ENCODE data around the gene CHAF1B. TPM values are rescaled to one million over a fixed set of nuclear protein-coding genes. Genes with fewer than 3 reads are reported as not detected.

CHAF1B gene
- total RNA-seq, 1 experiment from 2014 or later = 52.7 TPM

- POLR2A ChIA-PET (ENCODE audit: low non-redundant PET) = no interaction called here
- intact Hi-C loops (cut with micrococcal nuclease; ENCODE audit: unreplicated experiment) = no loop called here
- peaks cover 13% of the 10 kb centered on the region for H3K4me1 ChIP-seq (ENCODE audit: insufficient read depth, low read length, poor library complexity, severe bottlenecking)
- no peak overlapping the region for H3K27ac ChIP-seq (ENCODE audit: low read depth, low read length, poor library complexity, severe bottlenecking)
- TF ChIP-seq CTCF (conservative IDR thresholded peaks at IDR 0.05; ENCODE audit: low read depth, low read length) (no peak), EZH2 (IDR thresholded peaks at IDR 0.05; ENCODE audit: borderline replicate concordance, low read depth, low read length, poor library complexity, severe bottlenecking) (no peak)
- BruUV-seq (replicated peaks) = no TSS peak
- H3K9me3 ChIP-seq (ENCODE audit: low read depth, low read length, poor library complexity, severe bottlenecking) = no peaks in the 10 kb centered on the region
- no peaks in the 10 kb centered on the region for H3K36me3 ChIP-seq (ENCODE audit: insufficient read depth, low read length, poor library complexity, severe bottlenecking)
- DNase-seq (ENCODE audit: low spot score) = no peak
- CTCF ChIA-PET = no interaction called here
- no peaks in the 10 kb centered on the region for H3K27me3 ChIP-seq (replicated peaks; ENCODE audit: insufficient read depth, low read depth, low read length, poor library complexity)
- no peak overlapping the region for H3K4me3 ChIP-seq (ENCODE audit: low read depth, low read length, poor library complexity, severe bottlenecking)
Observed at GRCh38 chr21:36452281-36452825, 67.2 kb downstream of the CHAF1B start.

- intact Hi-C loops (cut with micrococcal nuclease; ENCODE audit: unreplicated experiment) = no loop called here
- POLR2A ChIA-PET (ENCODE audit: low non-redundant PET) = no interaction called here
- no TSS peak for BruUV-seq (replicated peaks)
Observed at GRCh38 chr21:36454093-36454531, 68.9 kb downstream of the CHAF1B start.

GRCh38 chr21:36454706-36455105, 69.5 kb downstream of the CHAF1B start:
- ChIA-PET CTCF (no interaction called here), POLR2A (ENCODE audit: low non-redundant PET) (no interaction called here)
- H3K4me1 ChIP-seq (ENCODE audit: insufficient read depth, low read length, poor library complexity, severe bottlenecking) = peaks cover 13% of the 10 kb centered on the region
- no peaks in the 10 kb centered on the region for H3K27me3 ChIP-seq (replicated peaks; ENCODE audit: insufficient read depth, low read depth, low read length, poor library complexity)
- TF ChIP-seq EZH2 (IDR thresholded peaks at IDR 0.05; ENCODE audit: borderline replicate concordance, low read depth, low read length, poor library complexity, severe bottlenecking) = no peak
- no peak for TF ChIP-seq CTCF (conservative IDR thresholded peaks at IDR 0.05; ENCODE audit: low read depth, low read length)
- no TSS peak for BruUV-seq (replicated peaks)
- intact Hi-C loops (cut with micrococcal nuclease; ENCODE audit: unreplicated experiment) = no loop called here
- no peak for DNase-seq (ENCODE audit: low spot score)
- no peak overlapping the region for H3K27ac ChIP-seq (ENCODE audit: low read depth, low read length, poor library complexity, severe bottlenecking)
- no peak overlapping the region for H3K4me3 ChIP-seq (ENCODE audit: low read depth, low read length, poor library complexity, severe bottlenecking)
- H3K9me3 ChIP-seq (ENCODE audit: low read depth, low read length, poor library complexity, severe bottlenecking) = no peaks in the 10 kb centered on the region
- no peaks in the 10 kb centered on the region for H3K36me3 ChIP-seq (ENCODE audit: insufficient read depth, low read length, poor library complexity, severe bottlenecking)

More at GRCh38 chr21:36454093-36454531, 68.9 kb downstream of the CHAF1B start:
- Histone ChIP-seq H3K4me1 (ENCODE audit: insufficient read depth, low read length, poor library complexity, severe bottlenecking) (peaks cover 13% of the 10 kb centered on the region), H3K36me3 (ENCODE audit: insufficient read depth, low read length, poor library complexity, severe bottlenecking) (no peaks in the 10 kb centered on the region), H3K27ac (ENCODE audit: low read depth, low read length, poor library complexity, severe bottlenecking) (no peak overlapping the region), H3K27me3 (replicated peaks; ENCODE audit: insufficient read depth, low read depth, low read length, poor library complexity) (no peaks in the 10 kb centered on the region), H3K9me3 (ENCODE audit: low read depth, low read length, poor library complexity, severe bottlenecking) (no peaks in the 10 kb centered on the region), H3K4me3 (ENCODE audit: low read depth, low read length, poor library complexity, severe bottlenecking) (no peak overlapping the region)
- CTCF ChIA-PET = no interaction called here
- no peak for DNase-seq (ENCODE audit: low spot score)
- no peak for TF ChIP-seq EZH2 (IDR thresholded peaks at IDR 0.05; ENCODE audit: borderline replicate concordance, low read depth, low read length, poor library complexity, severe bottlenecking)
- TF ChIP-seq CTCF (conservative IDR thresholded peaks at IDR 0.05; ENCODE audit: low read depth, low read length) = no peak

All from A673 (cell line).